GM12878 (cell line): ENCODE measurements around the gene ASIP. TPM values are rescaled to one million over a fixed set of nuclear protein-coding genes. Genes with fewer than 3 reads are reported as not detected.

Source experiments
- ATAC-seq: fragments of 200-7000 bp; cut with Tn5 transposase; 3 replicates; pipeline ENCODE4 v1.9.1; 2020; ENCODE audit warnings: mild to moderate bottlenecking, moderate library complexity
- BruUV-seq: library from RNA; stranded (reverse); fragments of 400-500 nt; replicated peaks from 2 replicates; lab custom pipeline; 2021; lab: Mats Ljungman, UMichigan
- CTCF ChIA-PET: fragments of 300-600 bp; sonication (Branson Sonifier 250); formaldehyde crosslinking; extraction: SDS; loops from one replicate; lab custom pipeline; 2021; ENCODE audit warnings: inconsistent platforms; lab: Yijun Ruan, JAX
- POLR2A ChIA-PET: fragments of 350-600 bp; formaldehyde crosslinking; extraction: SDS; loops from one replicate; lab custom pipeline; 2021; ENCODE audit warnings: inconsistent platforms; lab: Charles Lee
- RAD21 ChIA-PET: fragments of 300-600 bp; sonication (Branson Sonifier 250); formaldehyde crosslinking; loops from one replicate; lab custom pipeline; 2023; ENCODE audit warnings: antibody characterized with exemption; ENCODE audit not compliant: unreplicated experiment; lab: Charles Lee
- SMC1A ChIA-PET: fragments of 300-600 bp; sonication (Branson Sonifier 250); formaldehyde crosslinking; loops from one replicate; lab custom pipeline; 2023; ENCODE audit not compliant: unreplicated experiment, uncharacterized antibody; lab: Charles Lee
- DNase-seq: peaks from one replicate; pipeline ENCODE4 v3.0.0-alpha.2; 2011; ENCODE audit warnings: low read depth, low spot score
- FAIRE-seq: peaks from 3 replicates; lab custom pipeline; 2011; peaks lifted over from hg19 to GRCh38; lab: Jason Lieb, UNC
- H2AFZ ChIP-seq: 2 replicates; pipeline ENCODE4 v1.6.0; 2011; ENCODE audit warnings: low read depth, low read length, control low read depth; ENCODE audit not compliant: control insufficient read depth
- H3K27ac ChIP-seq: 2 replicates; pipeline ENCODE4 v1.5.1; 2011; ENCODE audit warnings: control low read depth; ENCODE audit not compliant: control insufficient read depth, insufficient read depth
- H3K27me3 ChIP-seq, 2 experiments: replicated peaks in 1 of 2; 2 replicates each; pipeline versions ENCODE4 v1.6.0 to v1.6.1; 2011; ENCODE audit warnings: low read length in 1 of 2; ENCODE audit not compliant: control insufficient read depth in 2 of 2, insufficient read depth in 2 of 2
- H3K36me3 ChIP-seq, 2 experiments: 2 replicates each; pipeline ENCODE4 v1.5.1; 2011; ENCODE audit warnings: low read length in 1 of 2; ENCODE audit not compliant: control insufficient read depth in 2 of 2, insufficient read depth in 2 of 2
- H3K4me1 ChIP-seq: 2 replicates; pipeline ENCODE4 v1.6.1; 2011; ENCODE audit warnings: mild to moderate bottlenecking, low read length, moderate library complexity, mixed read lengths; ENCODE audit not compliant: control insufficient read depth, insufficient read depth
- H3K4me2 ChIP-seq: 2 replicates; pipeline ENCODE4 v1.6.0; 2011; ENCODE audit warnings: control low read depth; ENCODE audit not compliant: control insufficient read depth, insufficient read depth
- H3K4me3 ChIP-seq: fragments of 200-600 bp; sonication (generic); 2 replicates; pipeline ENCODE4 v1.5.1; 2016
- H3K79me2 ChIP-seq: 2 replicates; pipeline ENCODE4 v1.6.0; 2011; ENCODE audit warnings: low read length; ENCODE audit not compliant: control insufficient read depth, insufficient read depth
- H3K9ac ChIP-seq: 2 replicates; pipeline ENCODE4 v1.8.0; 2011; ENCODE audit warnings: low read length, control low read depth, mixed read lengths; ENCODE audit not compliant: control insufficient read depth, insufficient read depth
- H3K9me3 ChIP-seq: replicated peaks from 3 replicates; pipeline ENCODE4 v1.5.1; 2011; ENCODE audit warnings: mild to moderate bottlenecking, low read length; ENCODE audit not compliant: control insufficient read depth, insufficient read depth
- H4K20me1 ChIP-seq: 2 replicates; pipeline ENCODE4 v1.6.0; 2011; ENCODE audit not compliant: control insufficient read depth, insufficient read depth
- ATF7 ChIP-seq: fragments of 450-650 bp; IDR thresholded peaks from 2 replicates; pipeline ENCODE4 v1.6.1; 2016; ENCODE audit warnings: low read depth, mild to moderate bottlenecking
- CBFB ChIP-seq: IDR thresholded peaks from 2 replicates; pipeline ENCODE4 v1.6.1; 2016; ENCODE audit warnings: antibody characterized with exemption, low read depth
- CREM ChIP-seq: IDR thresholded peaks from 2 replicates; pipeline ENCODE4 v1.6.1; 2014; ENCODE audit warnings: antibody characterized with exemption, low read depth
- EZH2 ChIP-seq: IDR thresholded peaks from 2 replicates; pipeline ENCODE4 v1.6.1; 2012; ENCODE audit warnings: low read depth, mild to moderate bottlenecking, control low read depth, inconsistent platforms, low read length, borderline replicate concordance; ENCODE audit not compliant: control insufficient read depth
- IKZF1 ChIP-seq: fragments of 450-650 bp; conservative IDR thresholded peaks from 2 replicates; pipeline ENCODE4 v1.6.1; 2017; ENCODE audit warnings: antibody characterized with exemption, mild to moderate bottlenecking
- IRF3 ChIP-seq: fragments of 450-650 bp; IDR thresholded peaks from 2 replicates; pipeline ENCODE4 v1.6.1; 2014; ENCODE audit warnings: mild to moderate bottlenecking
- JUND ChIP-seq: IDR thresholded peaks from 2 replicates; pipeline ENCODE4 v1.6.1; 2012; ENCODE audit warnings: low read depth, mild to moderate bottlenecking, low read length, improper control_type of control experiment, moderate library complexity
- MEF2A ChIP-seq: IDR thresholded peaks from 2 replicates; pipeline ENCODE4 v1.6.1; 2011; ENCODE audit warnings: low read depth, mild to moderate bottlenecking, low read length, moderate library complexity; ENCODE audit not compliant: insufficient read depth
- MTA2 ChIP-seq: fragments of 450-650 bp; IDR thresholded peaks from 2 replicates; pipeline ENCODE4 v1.6.1; 2016; ENCODE audit warnings: low read depth, mild to moderate bottlenecking, moderate library complexity
- MXI1 ChIP-seq: fragments of 150-350 bp; IDR thresholded peaks from 2 replicates; pipeline ENCODE4 v1.6.1; 2011; ENCODE audit warnings: low read depth, mild to moderate bottlenecking, inconsistent platforms, low read length, improper control_type of control experiment
- NBN ChIP-seq: fragments of 450-650 bp; IDR thresholded peaks from 2 replicates; pipeline ENCODE4 v1.6.1; 2016
- NKRF ChIP-seq: fragments of 450-650 bp; conservative IDR thresholded peaks from 2 replicates; pipeline ENCODE4 v1.6.1; 2017; ENCODE audit warnings: mild to moderate bottlenecking, moderate library complexity
- PKNOX1 ChIP-seq: fragments of 450-650 bp; IDR thresholded peaks from 2 replicates; pipeline ENCODE4 v1.6.1; 2016; ENCODE audit warnings: mild to moderate bottlenecking
- RB1 ChIP-seq: fragments of 450-650 bp; formaldehyde crosslinking; IDR thresholded peaks from 2 replicates; pipeline ENCODE4 v1.6.1; 2017; ENCODE audit warnings: mild to moderate bottlenecking, borderline replicate concordance
- RUNX3 ChIP-seq: IDR thresholded peaks from 2 replicates; pipeline ENCODE4 v1.6.1; 2012; ENCODE audit warnings: low read length, inconsistent platforms
- SIN3A ChIP-seq: IDR thresholded peaks from 2 replicates; pipeline ENCODE4 v1.6.1; 2012; ENCODE audit warnings: low read depth, low read length, improper control_type of control experiment
- SUZ12 ChIP-seq: fragments of 200-600 bp; sonication (generic); IDR thresholded peaks from one replicate; pipeline ENCODE4 v1.6.1; 2018; ENCODE audit warnings: antibody characterized with exemption, mild to moderate bottlenecking; ENCODE audit not compliant: unreplicated experiment
- TAF1 ChIP-seq: IDR thresholded peaks from 2 replicates; pipeline ENCODE4 v1.6.1; 2011; ENCODE audit warnings: mild to moderate bottlenecking, low read depth, low read length, borderline replicate concordance
- TCF3 ChIP-seq: IDR thresholded peaks from 2 replicates; pipeline ENCODE4 v1.6.1; 2012; ENCODE audit warnings: low read depth, mild to moderate bottlenecking, low read length, borderline replicate concordance; ENCODE audit not compliant: insufficient read depth
- ZBED1 ChIP-seq: IDR thresholded peaks from 2 replicates; pipeline ENCODE4 v1.6.1; 2016; ENCODE audit warnings: borderline replicate concordance
- WGBS: methylation state at CpG from one replicate; pipeline ENCODE4 v1.1.6; 2016; ENCODE audit warnings: low lambda C conversion rate; ENCODE audit not compliant: insufficient replicate concordance, insufficient coverage; ENCODE audit errors: missing lambda C conversion rate; 5-methylcytosine and 5-hydroxymethylcytosine counted together
- in situ Hi-C: fragments of 300-500 bp; cut with MboI; formaldehyde crosslinking; loops from 9 replicates; pipeline ENCODE4 v1.14.3; 2018; ENCODE audit warnings: mixed read lengths
- intact Hi-C: fragments of 100-400 bp; cut with micrococcal nuclease; formaldehyde crosslinking; loops from one replicate; pipeline ENCODE4 v1.14.2; 2022; ENCODE audit not compliant: unreplicated experiment
- polyA plus RNA-seq, 11 experiments: library from polyadenylated mRNA; depleted of rRNA in 4 of 11; unstranded in 6 of 11; stranded (reverse) in 5 of 11; fragments of >200 nt; fragmentation: Nextera tagmentation in 4 of 11; fragmentation: Illumina TruSeq in 1 of 11; extraction: Ambion mirVana in 4 of 11; extraction: Trizol in 1 of 11; gene quantifications; 1 replicate in 1 of 11; 2 replicates in 10 of 11; pipeline versions ENCODE4 v1.2.1 to v1.2.3, GENCODE V29; 2011 to 2016; ENCODE audit warnings: inconsistent platforms in 2 of 11, missing spikeins in 2 of 11, low read depth in 1 of 11
- total RNA-seq, 4 experiments: library from RNA; depleted of rRNA in 3 of 4; stranded (reverse); fragments of >200 nt in 3 of 4; fragmentation: Illumina TruSeq in 1 of 4; extraction: Trizol in 1 of 4; gene quantifications; 2 replicates each; pipeline versions ENCODE4 v1.2.1 to v1.2.3, GENCODE V29; 2013 to 2021
- TF ChIP-seq, protein P1 (sequence below): fragments of 450-650 bp; IDR thresholded peaks from 2 replicates; pipeline ENCODE4 v1.6.1; 2017; ENCODE audit warnings: borderline replicate concordance

Gene ASIP
- total and polyA plus RNA-seq, 10 of the 15 experiments (the other 5 are each of a cell fraction or from before 2014, with no cell fraction given) = 0.29 TPM; not detected in 9

DNA sequence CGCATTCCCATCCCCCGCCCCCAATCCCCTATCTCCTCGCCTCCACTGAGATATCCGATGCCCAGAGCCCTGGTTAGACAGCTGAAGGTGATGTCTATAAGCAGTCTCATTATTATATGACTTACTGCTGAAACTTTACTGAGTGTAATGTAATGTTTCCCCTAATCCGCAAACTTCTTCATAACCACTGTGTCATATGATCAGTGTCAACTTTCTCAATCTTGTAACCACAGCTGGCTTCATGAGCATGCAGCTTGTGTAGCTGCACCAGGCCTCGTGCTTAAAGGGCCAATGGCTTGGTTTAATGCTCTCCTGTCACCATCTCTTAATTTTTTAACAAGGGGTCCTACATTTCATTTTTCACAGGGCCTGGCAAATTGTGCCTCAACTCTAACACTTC is 8.1 kb downstream of the ASIP start:
- peak; percentile 70 for FAIRE-seq
- CTCF ChIA-PET = interaction anchor here (0.6 to 1.5 kb wide), 3 partner anchors 63 to 834 kb away, joined by 3 to 5 read pairs (median 5); no protein-coding TSS in a partner anchor
- Histone ChIP-seq H3K4me3 (no peak overlapping the region), H3K9ac (no peak overlapping the region), H3K27ac (no peak overlapping the region), H2AFZ (no peak overlapping the region), H3K27me3 (no peaks in the 10 kb centered on the region), H3K36me3 (no peaks in the 10 kb centered on the region), H4K20me1 (no peaks in the 10 kb centered on the region), H3K9me3 (no peaks in the 10 kb centered on the region), H3K4me2 (no peak overlapping the region), H3K4me1 (peaks cover 3% of the 10 kb centered on the region; the same call in 1 of the 2 replicates), H3K79me2 (no peaks in the 10 kb centered on the region)
- 47% methylated on average over 6 of the region's 6 CpGs for WGBS
- POLR2A ChIA-PET = interaction anchor here (0.5 kb wide), 1 partner anchor 23 kb away, joined by 3 read pairs; no protein-coding TSS in a partner anchor
- ATAC-seq = peak; percentile 96
- RAD21 ChIA-PET = no interaction called here
- in situ Hi-C loops (no loop called here), intact Hi-C loops (no loop called here)
- SMC1A ChIA-PET = interaction anchor here (0.6 to 2.1 kb wide), 6 partner anchors 8 to 521 kb away, joined by 3 to 9 read pairs (median 4); partner anchors contain the start of gene ASIP
- BruUV-seq = no TSS peak
- DNase-seq = peak; percentile 35
- TF ChIP-seq RUNX3 = peak; percentile 95
- TF ChIP-seq RB1 = no peak
- TF ChIP-seq TCF3 = 0 out of 2 replicates have a peak, but pooled peaks have one; percentile 25
- TF ChIP-seq SIN3A = no peak
- no peak for TF ChIP-seq IKZF1
- no peak for TF ChIP-seq EZH2
- TF ChIP-seq ZBED1 = no peak
- TF ChIP-seq PKNOX1 = peak; percentile 39; the same call in 1 of the 2 replicates
- TF ChIP-seq MXI1 = peak; percentile 87
- TF ChIP-seq, protein P1, sequence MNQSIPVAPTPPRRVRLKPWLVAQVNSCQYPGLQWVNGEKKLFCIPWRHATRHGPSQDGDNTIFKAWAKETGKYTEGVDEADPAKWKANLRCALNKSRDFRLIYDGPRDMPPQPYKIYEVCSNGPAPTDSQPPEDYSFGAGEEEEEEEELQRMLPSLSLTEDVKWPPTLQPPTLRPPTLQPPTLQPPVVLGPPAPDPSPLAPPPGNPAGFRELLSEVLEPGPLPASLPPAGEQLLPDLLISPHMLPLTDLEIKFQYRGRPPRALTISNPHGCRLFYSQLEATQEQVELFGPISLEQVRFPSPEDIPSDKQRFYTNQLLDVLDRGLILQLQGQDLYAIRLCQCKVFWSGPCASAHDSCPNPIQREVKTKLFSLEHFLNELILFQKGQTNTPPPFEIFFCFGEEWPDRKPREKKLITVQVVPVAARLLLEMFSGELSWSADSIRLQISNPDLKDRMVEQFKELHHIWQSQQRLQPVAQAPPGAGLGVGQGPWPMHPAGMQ = no peak
- TF ChIP-seq CBFB = peak; percentile 68
- 0 out of 2 replicates have a peak, but pooled peaks have one; percentile 43 for TF ChIP-seq NBN
- no peak for TF ChIP-seq IRF3
- TF ChIP-seq CREM = 0 out of 2 replicates have a peak, but pooled peaks have one; percentile 17
- peak; percentile 66 for TF ChIP-seq ATF7
- TF ChIP-seq JUND = no peak
- TF ChIP-seq MTA2 = peak; percentile 39; the same call in 1 of the 2 replicates
- TF ChIP-seq MEF2A = no peak
- no peak for TF ChIP-seq SUZ12
- no peak for TF ChIP-seq TAF1
- TF ChIP-seq NKRF = no peak
